H1 (cell line): Measurements from ENCODE around the gene CDC42EP5. TPM values are rescaled to one million over a fixed set of nuclear protein-coding genes. Genes with fewer than 3 reads are reported as not detected.

Experiments used
- CTCF ChIA-PET: fragments of 300-600 bp; sonication (Branson Sonifier 250); formaldehyde crosslinking; loops from one replicate; lab custom pipeline; 2021; ENCODE audit not compliant: partially characterized antibody; lab: Charles Lee
- POLR2A ChIA-PET: fragments of 300-600 bp; sonication (Branson Sonifier 250); formaldehyde crosslinking; loops from one replicate; lab custom pipeline; 2021; ENCODE audit warnings: inconsistent platforms; ENCODE audit not compliant: partially characterized antibody; lab: Charles Lee
- DNase-seq, 2 experiments: peaks; one replicate each; pipeline versions ENCODE4 v3.0.0 to v3.0.0-alpha.2; 2010 to 2022; ENCODE audit warnings: low spot score in 2 of 2, low read depth in 1 of 2, mixed read lengths in 1 of 2
- FAIRE-seq: peaks from 2 replicates; lab custom pipeline; 2011; peaks lifted over from hg19 to GRCh38; lab: Jason Lieb, UNC
- H2AFZ ChIP-seq: 2 replicates; pipeline ENCODE4 v1.8.1; 2012; ENCODE audit warnings: low read length, inconsistent platforms
- H2AK5ac ChIP-seq: 2 replicates; pipeline ENCODE4 v1.6.1; 2013; ENCODE audit warnings: low read depth, low read length
- H2BK120ac ChIP-seq: replicated peaks from 2 replicates; pipeline ENCODE3; 2013; ENCODE audit warnings: low read depth, low read length, inconsistent platforms
- H2BK12ac ChIP-seq: 2 replicates; pipeline ENCODE4 v1.6.1; 2013; ENCODE audit warnings: low read depth, low read length
- H2BK15ac ChIP-seq: 2 replicates; pipeline ENCODE4 v1.6.1; 2013; ENCODE audit warnings: low read length
- H2BK20ac ChIP-seq: 2 replicates; pipeline ENCODE4 v1.6.1; 2013; ENCODE audit warnings: low read length
- H2BK5ac ChIP-seq: 2 replicates; pipeline ENCODE4 v1.6.1; 2013; ENCODE audit warnings: low read depth, low read length
- H3K14ac ChIP-seq: 2 replicates; pipeline ENCODE4 v1.6.1; 2013; ENCODE audit warnings: inconsistent platforms; ENCODE audit not compliant: insufficient read length
- H3K18ac ChIP-seq: 2 replicates; pipeline ENCODE4 v1.6.1; 2013; ENCODE audit warnings: low read length; ENCODE audit errors: extremely low read depth
- H3K23ac ChIP-seq: 2 replicates; pipeline ENCODE4 v1.6.1; 2013; ENCODE audit warnings: inconsistent platforms; ENCODE audit not compliant: insufficient read length
- H3K23me2 ChIP-seq: 2 replicates; pipeline ENCODE4 v1.6.1; 2013; ENCODE audit warnings: low read depth, low read length
- H3K27ac ChIP-seq: 2 replicates; pipeline ENCODE4 v1.6.1; 2011; ENCODE audit warnings: low read depth, low read length, inconsistent platforms
- H3K27me3 ChIP-seq, 4 experiments: replicated peaks in 1 of 4; 1 replicate in 1 of 4; 2 replicates in 3 of 4; pipeline versions ENCODE4 v1.6.1 to v1.8.1; 2011 to 2013; ENCODE audit warnings: low read length in 3 of 4, mild to moderate bottlenecking in 3 of 4, inconsistent platforms in 2 of 4, mixed read lengths in 2 of 4, moderate library complexity in 1 of 4; ENCODE audit not compliant: control insufficient read depth in 3 of 4, insufficient read depth in 3 of 4; ENCODE audit errors: extremely low read depth in 1 of 4
- H3K36me3 ChIP-seq, 4 experiments: 2 replicates each; pipeline versions ENCODE4 v1.6.1 to v1.8.1; 2011 to 2013; ENCODE audit warnings: mild to moderate bottlenecking in 4 of 4, low read length in 3 of 4, moderate library complexity in 2 of 4, control low read depth in 1 of 4, inconsistent platforms in 1 of 4; ENCODE audit not compliant: insufficient read depth in 4 of 4, control insufficient read depth in 2 of 4
- H3K4ac ChIP-seq: replicated peaks from 2 replicates; pipeline ENCODE3; 2013; ENCODE audit warnings: low read length, low read depth, mixed read lengths, inconsistent platforms; ENCODE audit not compliant: insufficient read length
- H3K4me1 ChIP-seq, 4 experiments: replicated peaks in 1 of 4; 1 replicate in 1 of 4; 2 replicates in 3 of 4; pipeline versions ENCODE4 v1.6.1 to v1.8.1; 2011 to 2013; ENCODE audit warnings: low read length in 3 of 4, inconsistent platforms in 2 of 4, mixed read lengths in 1 of 4; ENCODE audit not compliant: insufficient read depth in 4 of 4, control insufficient read depth in 3 of 4
- H3K4me2 ChIP-seq, 2 experiments: 2 replicates each; pipeline versions ENCODE4 v1.6.1 to v1.8.1; 2011 to 2013; ENCODE audit warnings: low read depth in 2 of 2, low read length in 2 of 2, control low read depth in 1 of 2, inconsistent platforms in 1 of 2, mild to moderate bottlenecking in 1 of 2; ENCODE audit not compliant: insufficient read depth in 1 of 2
- H3K4me3 ChIP-seq, 4 experiments: fragments of 200-600, 300-600 bp in 1 of 4; sonication (generic), shearing (Covaris generic), sonication (Bioruptor Twin) in 1 of 4; 2 replicates each; pipeline versions ENCODE4 v1.5.1 to v1.8.1; 2011 to 2016; ENCODE audit warnings: low read length in 4 of 4, low read depth in 3 of 4, control low read depth in 2 of 4, inconsistent platforms in 2 of 4, mild to moderate bottlenecking in 2 of 4, mixed read lengths in 1 of 4, moderate library complexity in 1 of 4; ENCODE audit not compliant: insufficient read depth in 2 of 4; ENCODE audit errors: extremely low read depth in 1 of 4
- H3K56ac ChIP-seq: replicated peaks from 2 replicates; pipeline ENCODE3; 2013; ENCODE audit warnings: low read depth, mild to moderate bottlenecking, mixed read lengths, low read length, inconsistent platforms; ENCODE audit not compliant: insufficient read length
- H3K79me1 ChIP-seq: 2 replicates; pipeline ENCODE4 v1.6.1; 2013; ENCODE audit warnings: low read depth, low read length, control low read depth
- H3K79me2 ChIP-seq, 2 experiments: 2 replicates each; pipeline versions ENCODE4 v1.6.1 to v1.8.1; 2012 to 2013; ENCODE audit warnings: low read length in 2 of 2, mild to moderate bottlenecking in 2 of 2, inconsistent platforms in 1 of 2; ENCODE audit not compliant: insufficient read depth in 2 of 2, control insufficient read depth in 1 of 2
- H3K9ac ChIP-seq, 4 experiments: replicated peaks in 1 of 4; 1 replicate in 1 of 4; 2 replicates in 3 of 4; pipeline versions ENCODE4 v1.6.1 to v1.8.1; 2011 to 2013; ENCODE audit warnings: low read depth in 3 of 4, low read length in 3 of 4, control low read depth in 2 of 4, mild to moderate bottlenecking in 2 of 4, moderate library complexity in 2 of 4, inconsistent platforms in 1 of 4; ENCODE audit errors: extremely low read depth in 1 of 4
- H3K9me3 ChIP-seq, 2 experiments: 2 replicates each; pipeline versions ENCODE4 v1.6.1 to v1.8.1; 2012 to 2013; ENCODE audit warnings: mild to moderate bottlenecking in 2 of 2, moderate library complexity in 2 of 2, control low read depth in 1 of 2, inconsistent platforms in 1 of 2, low read depth in 1 of 2, low read length in 1 of 2, mixed read lengths in 1 of 2; ENCODE audit not compliant: insufficient read depth in 2 of 2
- H4K20me1 ChIP-seq, 2 experiments: replicated peaks in 1 of 2; 2 replicates each; pipeline versions ENCODE3 to v1.8.1; 2011 to 2013; ENCODE audit warnings: inconsistent platforms in 2 of 2, low read length in 2 of 2, mild to moderate bottlenecking in 1 of 2; ENCODE audit not compliant: insufficient read depth in 2 of 2, control insufficient read depth in 1 of 2
- H4K5ac ChIP-seq: 2 replicates; pipeline ENCODE4 v1.6.1; 2013; ENCODE audit warnings: low read length, low read depth, mixed read lengths, inconsistent platforms; ENCODE audit not compliant: insufficient read length
- H4K8ac ChIP-seq: 2 replicates; pipeline ENCODE4 v1.8.0; 2013; ENCODE audit warnings: mild to moderate bottlenecking, moderate library complexity, low read length, inconsistent platforms; ENCODE audit not compliant: insufficient read depth; ENCODE audit errors: extremely low read depth
- H4K91ac ChIP-seq: replicated peaks from 2 replicates; pipeline ENCODE3; 2013; ENCODE audit warnings: low read length, mixed read lengths, inconsistent platforms; ENCODE audit not compliant: insufficient read length
- GABPA ChIP-seq: IDR thresholded peaks from 2 replicates; pipeline ENCODE4 v1.6.1; 2011; ENCODE audit warnings: mild to moderate bottlenecking, low read length, moderate library complexity, borderline replicate concordance; ENCODE audit not compliant: insufficient read depth
- KDM4A ChIP-seq: IDR thresholded peaks from one replicate; pipeline ENCODE4 v1.7.1; 2012; ENCODE audit warnings: low read depth, mild to moderate bottlenecking, moderate library complexity, low read length, inconsistent platforms; ENCODE audit not compliant: severe bottlenecking
- KDM5A ChIP-seq: fragments of 200-600 bp; IDR thresholded peaks from 2 replicates; pipeline ENCODE4 v1.7.1; 2012; ENCODE audit warnings: mild to moderate bottlenecking, low read length, inconsistent platforms, mixed read lengths
- RNF2 ChIP-seq: fragments of 200-900, 300-1000 bp; sonication (generic); IDR thresholded peaks from 2 replicates; pipeline ENCODE4 v1.7.1; 2016; ENCODE audit warnings: borderline replicate concordance, low read depth, mild to moderate bottlenecking, antibody characterized with exemption, low read length; ENCODE audit not compliant: poor library complexity, severe bottlenecking; ENCODE audit errors: missing control alignments
- ZNF274 ChIP-seq: IDR thresholded peaks from 2 replicates; pipeline ENCODE4 v1.7.0; 2012; ENCODE audit warnings: low read length, borderline replicate concordance; ENCODE audit errors: extremely low read depth
- WGBS, 2 experiments: shearing (Covaris generic) in 1 of 2; methylation state at CpG; one replicate each; pipeline versions ENCODE4 v1.1.6 to v1.1.7; 2013 to 2015; ENCODE audit warnings: low lambda C conversion rate in 2 of 2, mixed read lengths in 2 of 2, inconsistent platforms in 1 of 2, low coverage in 1 of 2, missing lambda C conversion rate in 1 of 2; ENCODE audit not compliant: insufficient replicate concordance in 2 of 2, insufficient coverage in 1 of 2, insufficient read length in 1 of 2; ENCODE audit errors: extremely low coverage in 1 of 2, missing lambda C conversion rate in 1 of 2; 5-methylcytosine and 5-hydroxymethylcytosine counted together
- polyA plus RNA-seq, 7 experiments: library from polyadenylated mRNA; depleted of rRNA in 3 of 7; stranded (reverse) in 5 of 7; unstranded in 2 of 7; fragments of >200 nt in 5 of 7; fragments of 200-250 nt in 2 of 7; gene quantifications; 1 replicate in 5 of 7; 2 replicates in 1 of 7; 4 replicates in 1 of 7; pipeline versions ENCODE4 v1.2.1 to v1.2.3, GENCODE V29; 2011 to 2013; ENCODE audit warnings: missing spikeins in 2 of 7, mixed read lengths in 2 of 7
- total RNA-seq: library from RNA; stranded (reverse); fragmentation: NEBNext Ultra II Directional; extraction: Animal tissue kit (Norgen Biotek cat#: 25700); gene quantifications from 2 replicates; pipeline ENCODE4 v1.2.1, GENCODE V29; 2021

Gene CDC42EP5
- total and polyA plus RNA-seq, 2 of the 8 experiments (the other 6 are each of a cell fraction or from before 2014, with no cell fraction given) = 1.8 to 2.1 TPM

- DNase-seq (no peak), FAIRE-seq (no peak)
- no peaks in the 10 kb centered on the region for H3K36me3 ChIP-seq
- no peak overlapping the region for H3K4ac ChIP-seq
- H3K79me1 ChIP-seq = no peaks in the 10 kb centered on the region
- H2BK15ac ChIP-seq = no peak overlapping the region
- H2AFZ ChIP-seq = no peak overlapping the region
- H3K9ac ChIP-seq = no peak overlapping the region
- H3K18ac ChIP-seq = no peak overlapping the region
- no peaks in the 10 kb centered on the region for H4K20me1 ChIP-seq
- peaks cover 0 to 10% (median 7%) of the 10 kb centered on the region in 4 experiments; a peak in 6 of 7 replicates for H3K27me3 ChIP-seq
- peaks cover 2 to 7% (median 3%) of the 10 kb centered on the region in 4 experiments; a peak in 5 of 7 replicates for H3K4me1 ChIP-seq
- no peak overlapping the region for H2BK5ac ChIP-seq
- no peaks in the 10 kb centered on the region for H3K79me2 ChIP-seq
- no peak overlapping the region for H3K4me2 ChIP-seq
- H3K9me3 ChIP-seq = no peaks in the 10 kb centered on the region
- H4K91ac ChIP-seq = no peak overlapping the region
- H3K27ac ChIP-seq = no peak overlapping the region
- WGBS, 2 experiments = 88% methylated on average over 8 of the region's 11 CpGs; no CpG with 5 or more reads in 1 of the 2 experiments
- H2BK12ac ChIP-seq = no peak overlapping the region
- H3K23ac ChIP-seq = no peak overlapping the region
- ChIA-PET POLR2A (no interaction called here), CTCF (no interaction called here)
- no peak overlapping the region for H3K14ac ChIP-seq
- no peak overlapping the region for H2AK5ac ChIP-seq
- H2BK20ac ChIP-seq = no peak overlapping the region
- peaks cover 5% of the 10 kb centered on the region; the same call in 1 of the 2 replicates for H3K23me2 ChIP-seq
- no peak overlapping the region for H2BK120ac ChIP-seq
- H3K56ac ChIP-seq = no peak overlapping the region
- no peak for TF ChIP-seq KDM4A
- TF ChIP-seq RNF2 = no peak
- TF ChIP-seq GABPA = no peak
- TF ChIP-seq KDM5A = no peak
- no peak for TF ChIP-seq ZNF274
- TF ChIP-seq, all 59 proteins: peak for 0
- H3K4me3 ChIP-seq = no peak overlapping the region
- H4K5ac ChIP-seq = no peak overlapping the region
- no peak overlapping the region for H4K8ac ChIP-seq
These were observed 2.6 kb upstream of the CDC42EP5 start for GRCh38 chr19:54475706-54476105.
